ENCODE measurements around the gene WWOX.

WWOX gene

DNA sequence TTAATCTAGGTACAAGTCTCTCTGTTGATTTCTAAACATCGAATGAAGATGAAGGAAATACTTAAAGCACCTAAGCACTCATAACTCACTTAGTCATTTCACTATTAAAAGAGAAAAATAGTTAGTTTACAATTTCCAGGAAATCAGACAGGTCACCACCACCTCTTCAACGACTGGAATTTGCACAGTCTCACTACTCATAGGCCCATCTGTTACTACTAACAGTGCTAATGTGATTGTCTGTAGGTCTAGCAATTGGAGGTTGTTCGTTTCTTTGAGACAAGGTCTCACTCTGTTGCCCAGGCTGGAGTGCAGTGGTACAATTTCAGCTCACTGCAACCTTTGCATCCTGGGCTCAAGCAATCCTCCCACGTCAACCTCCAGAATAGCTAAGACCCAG is 1056.5 kb downstream of the WWOX start:
- TF ChIP-seq, protein P1, sequence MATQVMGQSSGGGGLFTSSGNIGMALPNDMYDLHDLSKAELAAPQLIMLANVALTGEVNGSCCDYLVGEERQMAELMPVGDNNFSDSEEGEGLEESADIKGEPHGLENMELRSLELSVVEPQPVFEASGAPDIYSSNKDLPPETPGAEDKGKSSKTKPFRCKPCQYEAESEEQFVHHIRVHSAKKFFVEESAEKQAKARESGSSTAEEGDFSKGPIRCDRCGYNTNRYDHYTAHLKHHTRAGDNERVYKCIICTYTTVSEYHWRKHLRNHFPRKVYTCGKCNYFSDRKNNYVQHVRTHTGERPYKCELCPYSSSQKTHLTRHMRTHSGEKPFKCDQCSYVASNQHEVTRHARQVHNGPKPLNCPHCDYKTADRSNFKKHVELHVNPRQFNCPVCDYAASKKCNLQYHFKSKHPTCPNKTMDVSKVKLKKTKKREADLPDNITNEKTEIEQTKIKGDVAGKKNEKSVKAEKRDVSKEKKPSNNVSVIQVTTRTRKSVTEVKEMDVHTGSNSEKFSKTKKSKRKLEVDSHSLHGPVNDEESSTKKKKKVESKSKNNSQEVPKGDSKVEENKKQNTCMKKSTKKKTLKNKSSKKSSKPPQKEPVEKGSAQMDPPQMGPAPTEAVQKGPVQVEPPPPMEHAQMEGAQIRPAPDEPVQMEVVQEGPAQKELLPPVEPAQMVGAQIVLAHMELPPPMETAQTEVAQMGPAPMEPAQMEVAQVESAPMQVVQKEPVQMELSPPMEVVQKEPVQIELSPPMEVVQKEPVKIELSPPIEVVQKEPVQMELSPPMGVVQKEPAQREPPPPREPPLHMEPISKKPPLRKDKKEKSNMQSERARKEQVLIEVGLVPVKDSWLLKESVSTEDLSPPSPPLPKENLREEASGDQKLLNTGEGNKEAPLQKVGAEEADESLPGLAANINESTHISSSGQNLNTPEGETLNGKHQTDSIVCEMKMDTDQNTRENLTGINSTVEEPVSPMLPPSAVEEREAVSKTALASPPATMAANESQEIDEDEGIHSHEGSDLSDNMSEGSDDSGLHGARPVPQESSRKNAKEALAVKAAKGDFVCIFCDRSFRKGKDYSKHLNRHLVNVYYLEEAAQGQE (IDR thresholded peaks at IDR 0.05; ENCODE audit: insufficient read depth in 1 of 2, low read depth in 2 of 2, low read length in 2 of 2): no peak
- TF ChIP-seq FOXP2 (optimal IDR thresholded peaks at IDR 0.05; ENCODE audit: borderline replicate concordance, extremely low read depth, extremely low read length, insufficient read depth) (no peak), SIN3A (IDR thresholded peaks at IDR 0.05; ENCODE audit: borderline replicate concordance, insufficient read depth, low read length) (no peak), TAF1 (IDR thresholded peaks at IDR 0.05; ENCODE audit: borderline replicate concordance, insufficient read depth, low read length) (no peak), POLR2AphosphoS5 (IDR thresholded peaks at IDR 0.05; ENCODE audit: low read depth, low read length) (no peak)

DNA sequence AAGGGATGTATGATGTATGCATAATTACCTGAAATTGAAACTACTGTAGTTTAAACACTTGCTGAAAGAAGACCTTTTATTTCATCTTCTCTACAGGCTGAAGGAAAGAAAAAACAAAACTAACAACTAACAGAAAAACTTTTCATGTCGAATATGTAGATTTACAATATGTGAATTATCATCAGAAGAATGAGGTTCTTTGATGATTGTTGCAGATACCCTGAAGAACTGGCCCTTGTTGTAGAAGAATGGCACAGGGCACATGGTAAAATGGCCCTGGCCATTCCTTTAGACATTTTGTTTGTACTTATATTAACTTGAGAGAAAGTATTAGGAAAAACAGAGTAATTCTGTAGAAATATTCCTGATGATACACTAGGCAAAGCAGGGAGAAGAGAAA is 1057.3 kb downstream of the WWOX start:
- TF ChIP-seq TAF1 (IDR thresholded peaks at IDR 0.05; ENCODE audit: borderline replicate concordance, insufficient read depth, low read length) (no peak), SIN3A (IDR thresholded peaks at IDR 0.05; ENCODE audit: borderline replicate concordance, insufficient read depth, low read length) (no peak), FOXP2 (optimal IDR thresholded peaks at IDR 0.05; ENCODE audit: borderline replicate concordance, extremely low read depth, extremely low read length, insufficient read depth) (no peak), POLR2AphosphoS5 (IDR thresholded peaks at IDR 0.05; ENCODE audit: low read depth, low read length) (no peak)
- TF ChIP-seq, protein P1 (IDR thresholded peaks at IDR 0.05; ENCODE audit: insufficient read depth in 1 of 2, low read depth in 2 of 2, low read length in 2 of 2): no peak

DNA sequence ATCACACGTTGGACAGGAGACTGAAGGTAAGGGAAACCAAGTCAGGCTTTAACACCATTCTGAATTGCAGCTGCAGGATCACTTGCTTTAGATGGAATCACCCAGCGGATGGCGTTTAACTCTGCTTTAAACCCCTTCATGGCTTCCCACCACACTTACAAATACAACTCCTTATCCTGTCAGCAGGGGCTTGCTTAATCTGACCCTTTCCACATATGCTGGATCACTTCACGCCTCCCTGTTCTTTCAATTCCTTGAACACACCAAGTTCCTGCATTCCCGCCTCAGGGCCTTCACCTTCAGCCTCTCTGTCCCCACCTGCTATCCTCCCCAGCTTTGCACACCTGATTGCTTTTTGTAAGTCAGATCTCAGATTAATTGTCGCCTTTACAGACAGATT is 1058.9 kb downstream of the WWOX start:
- TF ChIP-seq POLR2AphosphoS5 (IDR thresholded peaks at IDR 0.05; ENCODE audit: low read depth, low read length): no peak
- no peak for TF ChIP-seq SIN3A (IDR thresholded peaks at IDR 0.05; ENCODE audit: borderline replicate concordance, insufficient read depth, low read length)
- TF ChIP-seq TAF1 (IDR thresholded peaks at IDR 0.05; ENCODE audit: borderline replicate concordance, insufficient read depth, low read length): no peak
- no peak for TF ChIP-seq FOXP2 (optimal IDR thresholded peaks at IDR 0.05; ENCODE audit: borderline replicate concordance, extremely low read depth, extremely low read length, insufficient read depth)
- TF ChIP-seq, protein P1 (IDR thresholded peaks at IDR 0.05; ENCODE audit: insufficient read depth in 1 of 2, low read depth in 2 of 2, low read length in 2 of 2): no peak

DNA sequence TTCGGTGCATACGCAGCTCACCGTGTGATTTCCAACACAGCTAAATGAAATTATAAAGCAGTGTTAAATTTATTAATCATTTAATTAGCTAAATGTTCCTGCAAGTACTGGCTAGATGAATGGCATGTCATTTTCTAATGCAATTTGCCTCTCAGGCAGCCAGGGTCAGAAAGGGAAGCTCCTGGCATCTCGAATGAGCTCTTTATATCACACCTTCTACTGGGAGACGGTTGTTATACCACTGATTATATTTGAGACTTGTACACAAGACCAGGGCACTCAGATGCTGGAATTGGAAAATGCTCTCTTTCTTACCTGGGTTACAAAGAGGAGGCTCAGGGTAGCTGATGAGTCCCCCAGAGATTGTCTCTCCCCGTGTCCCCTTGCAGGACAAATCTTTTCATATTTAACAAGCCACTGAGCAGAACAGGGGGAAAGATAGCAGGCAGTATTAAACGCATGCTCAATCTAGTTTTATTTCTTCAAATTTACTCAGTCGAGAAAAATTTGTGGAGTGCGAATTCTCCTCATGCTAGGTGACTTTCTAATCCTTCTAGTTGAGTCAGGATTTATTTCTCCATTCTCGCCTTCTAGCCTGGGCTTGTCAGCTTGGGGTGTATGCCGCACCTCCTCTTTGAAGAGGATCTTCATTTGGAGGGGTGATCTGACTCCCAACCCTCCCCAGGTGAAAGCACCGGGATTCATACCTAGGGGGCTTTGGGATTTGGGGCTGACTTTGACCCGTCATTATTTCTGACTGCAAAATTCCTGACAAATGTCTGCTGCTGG is 1060.0 kb downstream of the WWOX start:
- TF ChIP-seq, protein P1 (IDR thresholded peaks at IDR 0.05; ENCODE audit: insufficient read depth in 1 of 2, low read depth in 2 of 2, low read length in 2 of 2): no peak
- no peak for TF ChIP-seq POLR2AphosphoS5 (IDR thresholded peaks at IDR 0.05; ENCODE audit: low read depth, low read length)
- TF ChIP-seq SIN3A (IDR thresholded peaks at IDR 0.05; ENCODE audit: borderline replicate concordance, insufficient read depth, low read length): no peak
- TF ChIP-seq TAF1 (IDR thresholded peaks at IDR 0.05; ENCODE audit: borderline replicate concordance, insufficient read depth, low read length): no peak
- no peak for TF ChIP-seq FOXP2 (optimal IDR thresholded peaks at IDR 0.05; ENCODE audit: borderline replicate concordance, extremely low read depth, extremely low read length, insufficient read depth)
